NCI-H1092 (cell line): ENCODE data around the gene RXRA.
"Not testable (repeated sequence)": the region's sequence is repeated elsewhere in the genome, so short reads cannot be mapped to it uniquely, and the experiment has no call there.

Experiments
- DNase-seq: peaks from one replicate; lab custom pipeline; 2025; lab: John Stamatoyannopoulos, UW

The RXRA gene

GRCh38 chr9:134293611-134294152 lies 32.6 kb upstream of the RXRA start:
- DNase-seq: no peak

DNA sequence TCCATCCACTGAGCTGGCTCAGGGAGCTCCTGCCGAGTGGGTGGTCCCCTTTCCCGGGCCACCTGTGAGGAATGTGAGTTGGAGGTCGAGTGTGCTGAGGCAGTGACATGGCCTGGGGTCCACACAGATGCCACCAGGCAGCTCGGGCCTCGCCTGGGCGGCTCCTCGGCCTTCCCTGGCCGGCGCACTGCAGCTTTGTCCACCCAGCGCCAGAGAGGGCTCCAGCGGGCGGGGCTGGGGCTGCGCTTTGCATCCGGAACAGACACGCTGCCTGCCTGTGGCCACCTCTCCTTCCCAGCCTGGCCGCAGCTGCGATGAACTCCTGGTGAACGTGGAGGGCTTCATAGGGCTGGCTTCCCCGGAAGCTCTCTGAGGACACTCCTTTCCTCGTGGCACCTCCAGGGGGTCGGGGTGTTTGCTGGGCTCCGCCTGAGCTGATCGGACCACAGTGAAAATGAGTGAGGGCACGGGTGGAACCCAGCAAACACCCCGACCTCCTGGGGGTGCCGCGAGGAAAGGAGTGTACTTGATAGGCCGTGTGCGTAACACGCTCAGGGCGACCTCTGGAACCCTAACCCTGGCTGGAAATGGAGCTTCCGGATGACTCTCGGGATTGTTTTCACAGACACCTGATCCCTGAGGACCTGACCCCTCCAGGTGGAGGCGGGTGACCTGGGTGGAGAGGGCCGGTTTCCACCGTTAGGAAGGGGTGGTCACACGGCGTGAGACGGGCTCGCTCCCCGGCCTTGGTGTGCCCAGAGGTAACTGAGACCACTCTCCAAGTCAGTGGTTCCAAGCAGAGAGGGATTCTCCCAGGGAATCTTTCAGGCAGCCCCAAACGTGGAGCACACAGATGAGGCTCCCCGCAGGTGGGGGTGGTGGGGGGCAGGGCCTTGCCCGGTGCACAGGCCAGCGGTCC lies 31.8 kb upstream of the RXRA start:
- DNase-seq: no peak

- DNase-seq: no peak
These were observed 31.0 kb upstream of the RXRA start for GRCh38 chr9:134295101-134295745.

- no peak for DNase-seq
These were observed 30.5 kb upstream of the RXRA start for GRCh38 chr9:134295746-134296250.

DNA sequence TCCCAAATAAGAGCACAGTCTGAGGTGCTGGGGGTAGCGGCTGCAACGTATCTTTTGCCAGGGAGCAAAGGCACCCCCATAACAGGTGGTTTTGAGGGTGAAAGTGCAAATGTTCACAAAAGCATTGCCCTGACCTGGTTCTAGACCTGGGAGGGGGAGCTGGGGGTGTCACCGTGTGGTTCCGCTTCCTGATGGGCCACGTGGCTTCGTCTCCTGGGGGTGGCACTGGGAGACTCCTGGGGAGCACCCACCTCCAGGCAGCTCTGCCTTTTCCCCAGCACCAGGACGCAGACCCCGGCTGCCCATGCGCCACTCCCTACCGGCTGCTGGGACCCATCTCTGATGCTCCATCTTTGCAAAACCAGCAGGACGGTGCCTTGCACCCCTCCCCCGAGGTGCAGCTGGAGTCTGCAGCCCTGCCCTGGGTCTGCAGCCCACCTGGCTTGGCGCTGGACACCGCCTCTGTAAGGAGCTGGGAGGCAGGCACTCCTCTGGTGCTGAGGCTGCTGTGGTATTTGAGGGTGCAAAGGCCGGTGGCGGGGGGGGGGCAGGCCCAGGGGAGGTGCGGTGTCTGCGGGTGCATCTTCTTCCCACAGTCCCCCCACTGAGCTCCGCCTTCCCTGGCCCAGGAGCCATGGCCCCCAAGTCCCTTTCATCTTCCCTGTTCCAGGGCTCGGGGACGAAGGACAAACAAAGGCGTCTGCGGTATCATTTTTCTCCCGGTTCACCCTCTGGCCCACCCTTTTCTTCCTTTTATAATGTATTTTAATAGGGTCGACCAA lies 29.8 kb upstream of the RXRA start:
- DNase-seq: no peak

GRCh38 chr9:134297083-134297410 lies 29.2 kb upstream of the RXRA start:
- DNase-seq: no peak

- DNase-seq: no peak
These were observed 28.7 kb upstream of the RXRA start for GRCh38 chr9:134297576-134297975.

GRCh38 chr9:134298000-134298399 lies 28.3 kb upstream of the RXRA start:
- no peak for DNase-seq

- DNase-seq: no peak
These were observed 27.2 kb upstream of the RXRA start for GRCh38 chr9:134299068-134299467.

- no peak for DNase-seq
These were observed 26.4 kb upstream of the RXRA start for GRCh38 chr9:134299883-134300282.

- DNase-seq: no peak
These were observed 24.7 kb upstream of the RXRA start for GRCh38 chr9:134301387-134302129.

- no peak for DNase-seq
These were observed 24.0 kb upstream of the RXRA start for GRCh38 chr9:134302130-134302817.

DNA sequence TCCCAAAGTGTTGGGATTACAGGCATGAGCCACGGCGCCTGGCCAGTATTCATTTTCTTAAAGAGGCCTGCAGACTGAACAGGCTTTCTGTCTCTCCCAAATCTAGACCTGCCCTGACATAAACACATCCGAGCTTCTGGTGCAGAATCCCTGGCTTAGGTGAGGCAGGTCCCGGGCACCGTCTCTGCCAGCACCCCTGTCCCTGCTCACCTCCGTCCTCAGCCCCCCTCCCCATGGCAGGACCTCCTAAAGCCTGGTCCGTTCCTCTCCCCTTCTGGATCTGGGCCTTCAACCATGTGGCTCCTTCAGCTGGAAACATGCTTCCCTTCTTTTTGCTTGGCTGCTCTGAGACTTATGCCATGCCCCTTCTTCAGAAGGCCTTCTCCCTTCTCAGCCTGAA lies 22.7 kb upstream of the RXRA start:
- DNase-seq: no peak

- DNase-seq: no peak
These were observed 22.0 kb upstream of the RXRA start for GRCh38 chr9:134304261-134304660.

DNA sequence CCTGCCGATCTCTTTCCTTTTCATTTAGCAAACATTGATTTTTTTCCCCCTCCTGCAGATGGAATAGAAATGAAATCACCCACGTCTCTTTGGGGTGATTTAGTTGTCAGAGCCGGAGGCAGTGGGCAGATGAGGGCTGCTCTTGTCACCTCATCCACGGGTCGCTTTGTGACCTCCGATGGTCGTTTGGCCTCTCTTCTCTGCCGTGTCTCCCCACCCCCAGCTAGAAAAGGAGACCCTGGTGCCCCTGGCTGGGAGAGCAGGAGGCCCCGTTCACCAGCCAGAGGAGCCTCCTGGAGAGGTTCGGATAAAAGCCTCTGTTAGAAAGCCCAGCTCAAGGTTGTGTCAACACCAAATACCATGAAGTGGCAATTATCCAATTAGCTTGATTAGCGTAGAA lies 21.6 kb upstream of the RXRA start:
- peak; percentile 77 for DNase-seq

DNA sequence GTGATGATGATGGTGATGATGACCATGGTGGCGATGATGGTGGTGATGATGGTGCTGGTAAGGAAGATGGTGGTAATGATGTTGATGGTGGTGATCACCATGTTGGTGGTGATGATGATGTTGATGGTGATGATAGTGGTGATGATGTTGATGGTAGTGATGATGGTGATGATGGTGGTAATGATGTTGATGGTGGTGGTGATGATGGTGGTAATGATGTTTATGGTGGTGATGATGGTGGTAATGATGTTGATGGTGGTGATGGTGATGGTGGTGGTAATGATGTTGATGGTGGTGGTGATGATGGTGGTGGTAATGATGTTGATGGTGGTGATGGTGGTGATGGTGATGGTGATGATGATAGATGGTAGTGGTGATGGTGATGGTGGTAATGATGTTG lies 20.7 kb upstream of the RXRA start:
- no peak for DNase-seq

- not testable (repeated sequence) for DNase-seq
These were observed 20.2 kb upstream of the RXRA start for GRCh38 chr9:134306042-134306441.

GRCh38 chr9:134306636-134307600 lies 19.3 kb upstream of the RXRA start:
- no peak for DNase-seq

GRCh38 chr9:134307674-134308638 lies 18.3 kb upstream of the RXRA start:
- DNase-seq: no peak
